BJ (cell line): ENCODE measurements around the gene CPPED1. TPM values are rescaled to one million over a fixed set of nuclear protein-coding genes. Genes with fewer than 3 reads are reported as not detected.

Source experiments
- CTCF ChIA-PET: fragments of 350-600 bp; formaldehyde crosslinking; extraction: SDS; loops from one replicate; lab custom pipeline; 2021; ENCODE audit warnings: antibody characterized with exemption, inconsistent platforms; lab: Yijun Ruan, JAX
- POLR2A ChIA-PET: fragments of 300-600 bp; sonication (Branson Sonifier 250); formaldehyde crosslinking; extraction: SDS; loops from one replicate; lab custom pipeline; 2021; ENCODE audit warnings: antibody characterized with exemption; lab: Charles Lee
- DNase-seq: peaks from one replicate; pipeline ENCODE4 v3.0.0-alpha.2; 2011; ENCODE audit warnings: low read depth
- H3K27me3 ChIP-seq: 2 replicates; pipeline ENCODE4 v1.6.0; 2011; ENCODE audit warnings: low read length; ENCODE audit not compliant: control insufficient read depth, insufficient read depth
- H3K36me3 ChIP-seq: 2 replicates; pipeline ENCODE4 v1.5.1; 2011; ENCODE audit warnings: low read length; ENCODE audit not compliant: control insufficient read depth, insufficient read depth
- H3K4me3 ChIP-seq: 2 replicates; pipeline ENCODE4 v1.5.1; 2011; ENCODE audit warnings: low read depth, mild to moderate bottlenecking, control low read depth, low read length
- polyA plus RNA-seq: library from polyadenylated mRNA; depleted of rRNA; stranded (reverse); fragments of >200 nt; gene quantifications from 2 replicates; pipeline ENCODE4 v1.2.3, GENCODE V29; 2011
- TF ChIP-seq, protein P1 (sequence below): IDR thresholded peaks from 2 replicates; pipeline ENCODE4 v1.5.1; 2011; ENCODE audit warnings: low read depth, mild to moderate bottlenecking, control low read depth, inconsistent platforms, low read length, moderate library complexity; ENCODE audit not compliant: insufficient read depth

The CPPED1 gene
- polyA plus RNA-seq, 1 experiment, result 24.1 TPM

GRCh38 chr16:12754824-12755543, 48.7 kb downstream of the CPPED1 start:
- H3K27me3 ChIP-seq, result no peaks in the 10 kb centered on the region
- no peak for DNase-seq
- H3K4me3 ChIP-seq, result no peak overlapping the region
- ChIA-PET POLR2A (interaction anchor here (0.6 kb wide), 1 partner anchor 1856 kb away, joined by 5 read pairs; no protein-coding TSS in a partner anchor), CTCF (interaction anchor here (0.6 to 0.7 kb wide), 2 partner anchors 19 to 300 kb away, joined by 3 read pairs; no protein-coding TSS in a partner anchor)
- TF ChIP-seq, protein P1, sequence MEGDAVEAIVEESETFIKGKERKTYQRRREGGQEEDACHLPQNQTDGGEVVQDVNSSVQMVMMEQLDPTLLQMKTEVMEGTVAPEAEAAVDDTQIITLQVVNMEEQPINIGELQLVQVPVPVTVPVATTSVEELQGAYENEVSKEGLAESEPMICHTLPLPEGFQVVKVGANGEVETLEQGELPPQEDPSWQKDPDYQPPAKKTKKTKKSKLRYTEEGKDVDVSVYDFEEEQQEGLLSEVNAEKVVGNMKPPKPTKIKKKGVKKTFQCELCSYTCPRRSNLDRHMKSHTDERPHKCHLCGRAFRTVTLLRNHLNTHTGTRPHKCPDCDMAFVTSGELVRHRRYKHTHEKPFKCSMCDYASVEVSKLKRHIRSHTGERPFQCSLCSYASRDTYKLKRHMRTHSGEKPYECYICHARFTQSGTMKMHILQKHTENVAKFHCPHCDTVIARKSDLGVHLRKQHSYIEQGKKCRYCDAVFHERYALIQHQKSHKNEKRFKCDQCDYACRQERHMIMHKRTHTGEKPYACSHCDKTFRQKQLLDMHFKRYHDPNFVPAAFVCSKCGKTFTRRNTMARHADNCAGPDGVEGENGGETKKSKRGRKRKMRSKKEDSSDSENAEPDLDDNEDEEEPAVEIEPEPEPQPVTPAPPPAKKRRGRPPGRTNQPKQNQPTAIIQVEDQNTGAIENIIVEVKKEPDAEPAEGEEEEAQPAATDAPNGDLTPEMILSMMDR, result no peak
- H3K36me3 ChIP-seq, result no peaks in the 10 kb centered on the region

GRCh38 chr16:12753203-12754023, 50.3 kb downstream of the CPPED1 start:
- ChIA-PET CTCF (interaction anchor here (0.6 kb wide), 1 partner anchor 162 kb away, joined by 3 read pairs; no protein-coding TSS in a partner anchor), POLR2A (no interaction called here)

GRCh38 chr16:12752159-12752558, 51.5 kb downstream of the CPPED1 start:
- Histone ChIP-seq H3K36me3 (no peaks in the 10 kb centered on the region), H3K4me3 (no peak overlapping the region), H3K27me3 (no peaks in the 10 kb centered on the region)
- POLR2A ChIA-PET, result no interaction called here
- CTCF ChIA-PET, result no interaction called here
- no peak for DNase-seq
- TF ChIP-seq, protein P1, result no peak

More at GRCh38 chr16:12753203-12754023, 50.3 kb downstream of the CPPED1 start:
- TF ChIP-seq, protein P1, result no peak
- Histone ChIP-seq H3K4me3 (no peak overlapping the region), H3K36me3 (no peaks in the 10 kb centered on the region), H3K27me3 (no peaks in the 10 kb centered on the region)
- DNase-seq, result no peak

DNA sequence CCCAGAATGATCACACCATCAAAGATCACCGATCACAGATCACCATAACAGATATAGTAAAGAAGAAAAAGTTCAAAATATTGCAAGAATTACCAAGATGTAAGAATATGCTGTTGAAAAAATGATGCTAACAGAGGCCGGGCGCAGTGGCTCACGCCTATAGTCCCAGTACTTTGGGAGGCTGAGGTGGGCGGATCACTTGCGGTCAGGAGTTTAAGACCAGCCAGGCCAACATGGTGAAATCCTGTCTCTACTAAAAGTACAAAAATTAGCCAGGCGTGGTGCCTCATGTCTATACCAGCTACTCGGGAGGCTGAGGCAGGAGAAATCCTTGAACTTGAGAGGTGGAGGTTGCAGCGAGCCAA, 53.2 kb downstream of the CPPED1 start:
- TF ChIP-seq, protein P1, result no peak
- no peaks in the 10 kb centered on the region for H3K27me3 ChIP-seq
- no peak for DNase-seq
- POLR2A ChIA-PET, result no interaction called here
- no peaks in the 10 kb centered on the region for H3K36me3 ChIP-seq
- CTCF ChIA-PET, result no interaction called here
- H3K4me3 ChIP-seq, result no peak overlapping the region

DNA sequence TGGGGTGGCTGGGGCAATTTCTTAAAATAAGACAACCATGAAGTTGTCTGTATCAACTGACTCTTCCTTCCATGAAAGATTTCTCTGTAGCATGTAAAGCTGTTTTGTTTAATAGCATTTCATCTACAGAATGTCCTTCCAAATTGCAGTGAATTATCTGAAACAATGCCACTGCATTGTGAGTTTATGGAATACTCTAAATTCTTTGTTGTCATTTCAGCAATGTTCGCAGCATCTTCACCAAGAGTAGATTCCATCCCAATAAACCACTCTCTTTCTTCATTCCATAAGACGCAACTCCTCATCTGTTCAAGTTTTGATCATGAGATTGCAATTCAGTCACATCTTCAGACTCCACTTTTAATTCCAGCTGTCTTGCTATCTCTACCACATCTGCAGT, 54.6 kb downstream of the CPPED1 start:
- Histone ChIP-seq H3K36me3 (no peaks in the 10 kb centered on the region), H3K4me3 (no peak overlapping the region), H3K27me3 (no peaks in the 10 kb centered on the region)
- no peak for DNase-seq
- POLR2A ChIA-PET, result no interaction called here
- TF ChIP-seq, protein P1, result no peak
- CTCF ChIA-PET, result interaction anchor here (1.1 to 1.7 kb wide), 2 partner anchors 12 kb away, joined by 3 to 4 read pairs; no protein-coding TSS in a partner anchor
